Breast epithelium (tissue), 4 donors: Measurements from ENCODE around the gene DBN1. TPM values are rescaled to one million over a fixed set of nuclear protein-coding genes. Genes with fewer than 3 reads are reported as not detected.

Experiments used
- DNase-seq, 2 donors: peaks; one replicate each; pipeline ENCODE4 v3.0.0-alpha.2; 2019; ENCODE audit warnings: low spot score in 2 of 2
- H3K27ac ChIP-seq, 2 donors: fragments of 200-600 bp; sonication (generic) in 1 of 2; one replicate each; pipeline ENCODE4 v1.5.1; 2016 to 2019; ENCODE audit warnings: mild to moderate bottlenecking in 1 of 2
- H3K27me3 ChIP-seq, 2 donors: fragments of 200-600 bp; sonication (generic) in 1 of 2; one replicate each; pipeline versions ENCODE4 v1.5.1 to v1.6.0; 2017 to 2019; ENCODE audit warnings: control low read depth in 1 of 2, mild to moderate bottlenecking in 1 of 2
- H3K36me3 ChIP-seq: fragments of 200-600 bp; one replicate; pipeline ENCODE4 v1.5.1; 2019
- H3K4me1 ChIP-seq, 2 donors: fragments of 200-600 bp; sonication (generic); one replicate each; pipeline ENCODE4 v1.5.1; 2016 to 2019; ENCODE audit warnings: control low read depth in 1 of 2
- H3K4me3 ChIP-seq, 3 donors: fragments of 200-600 bp; sonication (generic); 1 replicate in 2 of 3; 2 replicates in 1 of 3; pipeline ENCODE4 v1.5.1; 2016 to 2019; ENCODE audit warnings: mild to moderate bottlenecking in 3 of 3, moderate library complexity in 2 of 3
- H3K9me3 ChIP-seq, 2 donors: fragments of 200-600 bp; sonication (generic) in 1 of 2; one replicate each; pipeline ENCODE4 v1.5.1; 2016 to 2019; ENCODE audit warnings: control low read depth in 1 of 2
- CTCF ChIP-seq, 3 donors: fragments of 450-650 bp; IDR thresholded peaks; one replicate each; pipeline ENCODE4 v1.5.1; 2016 to 2017; ENCODE audit warnings: antibody characterized with exemption in 3 of 3, mild to moderate bottlenecking in 3 of 3, moderate library complexity in 3 of 3
- POLR2A ChIP-seq: fragments of 450-650 bp; IDR thresholded peaks from one replicate; pipeline ENCODE4 v1.6.1; 2016; ENCODE audit warnings: antibody characterized with exemption, mild to moderate bottlenecking, moderate library complexity
- POLR2AphosphoS5 ChIP-seq, 3 donors: sonication (generic); formaldehyde crosslinking; IDR thresholded peaks; one replicate each; pipeline ENCODE4 v1.6.1; 2017; ENCODE audit warnings: antibody characterized with exemption in 3 of 3
- intact Hi-C: fragments of 100-400 bp; cut with DNase I; formaldehyde crosslinking; loops from one replicate; pipeline ENCODE4 v1.15.1; 2023; ENCODE audit warnings: low total_unique reads
- total RNA-seq, 3 donors: library from RNA; depleted of rRNA; stranded (reverse); fragments of >200 nt; gene quantifications; one replicate each; pipeline ENCODE4 v1.1.0, GENCODE V29; 2016

Gene DBN1
- total RNA-seq, 3 donors from 2014 or later: 30.7 to 94.6 (median 61.3) TPM

GRCh38 chr5:177450667-177451424 lies 22.6 kb downstream of the DBN1 start:
- no peak for TF ChIP-seq POLR2AphosphoS5 (IDR thresholded peaks at IDR 0.05)
- TF ChIP-seq CTCF (IDR thresholded peaks at IDR 0.05): no peak
- TF ChIP-seq POLR2A: no peak
- Histone ChIP-seq H3K4me1 (peaks cover 0 to 13% of the 10 kb centered on the region in 2 donors), H3K27me3 (peaks cover 0 to 5% of the 10 kb centered on the region in 2 donors), H3K4me3 (no peak overlapping the region), H3K36me3 (no peaks in the 10 kb centered on the region), H3K27ac (no peak overlapping the region), H3K9me3 (no peaks in the 10 kb centered on the region)
- intact Hi-C loops: loop anchor here (5.0 to 10.0 kb wide), 2 partner anchors 54 to 336 kb away; no protein-coding TSS in a partner anchor
- no peak for DNase-seq

- intact Hi-C loops: loop anchor here (5.0 to 10.0 kb wide), 3 partner anchors 42 to 335 kb away; partner anchors contain the start of gene F12
- TF ChIP-seq CTCF (IDR thresholded peaks at IDR 0.05): no peak
- no peak for TF ChIP-seq POLR2AphosphoS5 (IDR thresholded peaks at IDR 0.05)
- no peak for TF ChIP-seq POLR2A
- H3K36me3 ChIP-seq: no peaks in the 10 kb centered on the region
- no peak overlapping the region for H3K4me3 ChIP-seq
- no peaks in the 10 kb centered on the region for H3K9me3 ChIP-seq
- DNase-seq: no peak
- peaks cover 0 to 5% of the 10 kb centered on the region in 2 donors for H3K27me3 ChIP-seq
- peaks cover 0 to 13% of the 10 kb centered on the region in 2 donors for H3K4me1 ChIP-seq
- H3K27ac ChIP-seq: no peak overlapping the region
Observed at GRCh38 chr5:177449140-177450061, 24.0 kb downstream of the DBN1 start.

GRCh38 chr5:177448244-177448950 lies 25.0 kb downstream of the DBN1 start:
- DNase-seq: no peak
- intact Hi-C loops: loop anchor here (5.0 kb wide), 1 partner anchor 41 kb away; the partner anchor contains the start of gene F12
- H3K27ac ChIP-seq: peak overlapping the region; percentile 33 to 55
- peaks cover 0 to 13% of the 10 kb centered on the region in 2 donors for H3K4me1 ChIP-seq
- H3K4me3 ChIP-seq: peak overlapping the region in 2 of 3 donors; percentile 60 to 68
- no peaks in the 10 kb centered on the region for H3K36me3 ChIP-seq
- H3K9me3 ChIP-seq: no peaks in the 10 kb centered on the region
- H3K27me3 ChIP-seq: peaks cover 0 to 5% of the 10 kb centered on the region in 2 donors
- TF ChIP-seq CTCF (IDR thresholded peaks at IDR 0.05): no peak
- no peak for TF ChIP-seq POLR2AphosphoS5 (IDR thresholded peaks at IDR 0.05)
- TF ChIP-seq POLR2A: no peak

- H3K36me3 ChIP-seq: no peaks in the 10 kb centered on the region
- peaks cover 0 to 5% of the 10 kb centered on the region in 2 donors for H3K27me3 ChIP-seq
- peaks cover 0 to 13% of the 10 kb centered on the region in 2 donors for H3K4me1 ChIP-seq
- TF ChIP-seq CTCF (IDR thresholded peaks at IDR 0.05) (peak in 1 of 3 donors; percentile 30), POLR2AphosphoS5 (IDR thresholded peaks at IDR 0.05) (peak in 1 of 3 donors; percentile 40), POLR2A (no peak)
- peak; percentile 73 to 80 for DNase-seq
- H3K27ac ChIP-seq: peak overlapping the region; percentile 33 to 55
- intact Hi-C loops: loop anchor here (5.0 kb wide), 1 partner anchor 40 kb away; the partner anchor contains the start of gene F12
- no peaks in the 10 kb centered on the region for H3K9me3 ChIP-seq
- H3K4me3 ChIP-seq: peak overlapping the region in 2 of 3 donors; percentile 60 to 68
Observed at GRCh38 chr5:177447611-177448243, 25.7 kb downstream of the DBN1 start.
